ENCODE data around the gene BCLAF1.
"Not testable (repeated sequence)": the region's sequence is repeated elsewhere in the genome, so short reads cannot be mapped to it uniquely, and the experiment has no call there.

Gene BCLAF1

DNA sequence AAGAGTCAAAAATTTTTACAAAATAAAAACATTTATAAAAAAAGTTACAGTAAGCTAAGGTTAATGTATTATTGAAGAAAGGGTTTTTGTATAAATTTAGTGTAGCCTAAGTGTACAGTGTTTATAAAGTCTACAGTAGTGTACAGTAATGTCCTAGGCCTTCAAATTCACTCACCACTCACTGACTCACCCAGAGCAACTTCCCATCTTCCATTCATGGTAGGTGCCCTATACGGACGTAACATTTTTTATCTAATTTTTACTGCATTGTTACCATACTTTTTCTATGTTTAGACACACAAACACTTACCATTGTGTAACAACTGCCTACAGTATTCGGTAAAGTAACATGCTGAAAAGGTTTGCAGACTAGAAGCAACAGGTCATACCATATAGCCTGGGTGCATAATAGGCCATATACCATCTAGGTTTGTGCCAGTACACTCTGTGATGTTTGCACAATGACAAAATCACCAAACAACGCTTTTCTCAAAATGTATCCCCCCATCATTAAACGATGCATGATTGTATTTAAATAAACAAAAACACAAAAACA, 45.5 kb downstream of the BCLAF1 start:
- no peak for ATAC-seq

- ATAC-seq, result no peak
These were observed 53.0 kb downstream of the BCLAF1 start for GRCh38 chr6:136236466-136237293.

DNA sequence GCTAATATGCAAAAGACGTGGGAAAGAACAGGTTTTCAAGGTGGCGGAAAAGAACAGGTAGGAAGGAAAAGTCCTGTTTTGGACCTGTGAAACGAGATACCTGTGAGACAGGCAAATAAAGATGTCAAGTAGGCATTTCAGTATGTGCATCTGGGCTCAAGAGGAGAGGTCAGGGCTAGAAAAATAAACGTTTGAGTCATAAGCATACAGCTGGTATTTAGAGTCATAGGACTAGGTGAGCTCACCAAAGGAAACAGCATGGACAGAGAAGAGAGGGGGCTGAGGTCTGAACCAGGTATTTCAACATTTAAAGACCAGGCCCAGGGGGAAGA, 54.4 kb downstream of the BCLAF1 start:
- ATAC-seq, result no peak

DNA sequence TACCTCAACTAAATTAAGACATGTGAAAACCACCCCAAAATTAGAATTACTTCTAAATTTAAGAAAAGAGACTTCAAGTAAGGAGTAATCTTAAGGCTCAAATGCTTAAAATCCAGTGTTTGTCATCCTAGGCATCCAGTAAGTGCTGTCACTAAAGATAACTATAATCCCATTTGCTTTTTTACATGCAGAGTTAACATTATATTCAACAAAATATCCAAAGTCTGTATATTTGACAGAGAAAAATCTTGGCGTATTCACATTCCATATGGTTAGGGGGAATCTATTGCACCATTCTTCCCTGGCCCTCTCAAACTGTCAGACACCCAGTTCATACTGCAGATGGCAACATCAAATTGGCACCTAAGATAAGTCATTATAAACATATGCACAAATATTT, 56.9 kb downstream of the BCLAF1 start:
- ATAC-seq, result no peak

GRCh38 chr6:136230219-136230853, 59.3 kb downstream of the BCLAF1 start:
- ATAC-seq, result no peak

DNA sequence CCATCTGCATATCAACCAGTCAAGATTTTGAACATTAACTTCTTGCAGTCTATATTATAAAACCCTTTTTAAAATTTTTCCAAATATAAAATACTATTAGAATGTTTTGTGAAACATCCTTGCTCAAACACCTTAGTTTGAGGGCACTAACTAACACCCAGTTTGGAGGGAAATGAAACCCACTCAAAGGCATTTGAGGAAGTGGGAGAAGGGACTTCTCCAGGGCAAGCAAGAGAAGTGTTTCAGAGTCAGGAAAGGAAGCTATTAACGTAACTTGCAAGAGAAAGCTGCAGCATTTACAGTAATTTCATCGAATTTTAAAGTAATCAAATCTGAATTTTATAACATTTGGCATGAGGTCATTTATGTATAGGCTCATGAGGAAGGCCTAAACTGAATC, 60.8 kb downstream of the BCLAF1 start:
- no peak for ATAC-seq

- no peak for ATAC-seq
These were observed 62.8 kb downstream of the BCLAF1 start for GRCh38 chr6:136226674-136227377.

DNA sequence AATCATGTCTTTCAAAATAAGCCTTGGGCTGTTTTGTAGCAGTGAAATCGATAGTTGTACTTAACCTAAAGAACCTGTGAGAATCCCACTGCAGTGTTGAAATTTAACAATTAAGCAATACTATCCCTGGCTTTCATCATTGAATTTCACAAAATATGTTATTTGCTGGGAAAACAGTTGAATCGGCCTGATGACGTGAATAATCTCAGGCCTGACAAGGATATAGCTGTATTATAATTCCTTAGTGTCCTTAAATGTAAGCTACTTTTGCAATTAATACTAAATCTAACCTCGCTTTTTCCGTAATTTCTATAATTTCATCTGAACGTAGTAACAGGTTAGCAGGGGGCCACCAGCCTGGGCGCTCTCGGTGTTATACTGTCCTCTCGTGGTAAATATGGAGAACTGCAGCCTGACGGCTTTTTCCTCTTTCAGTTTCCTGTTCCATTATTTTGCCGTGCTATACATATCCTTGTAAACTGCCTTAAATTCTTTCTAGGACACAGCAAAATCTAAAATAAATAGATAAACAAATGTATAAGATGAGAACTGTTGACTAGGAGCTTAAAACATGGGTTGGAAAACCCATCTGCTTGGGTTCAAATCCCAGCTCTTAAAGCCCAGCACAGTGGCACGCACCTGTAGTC, 63.5 kb downstream of the BCLAF1 start:
- ATAC-seq, result peak; percentile 71 to 75

DNA sequence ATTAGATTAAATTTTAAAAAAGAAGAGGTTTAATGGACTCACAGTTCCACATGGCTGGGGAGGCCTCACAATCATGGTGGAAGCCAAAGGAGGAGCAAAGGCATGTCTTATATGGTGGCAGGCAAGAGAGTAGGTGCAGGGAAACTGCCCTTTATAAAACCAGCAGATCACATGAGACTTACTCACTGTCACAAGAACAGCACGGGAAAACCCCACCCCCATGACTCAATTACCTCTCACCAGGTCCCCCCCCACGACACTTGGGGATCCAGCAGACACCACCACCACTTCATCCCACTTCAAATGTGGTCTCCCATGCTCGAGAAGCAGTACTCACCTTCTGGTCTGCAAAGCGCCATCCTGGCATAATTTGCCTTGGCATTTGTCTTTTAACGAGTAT, 64.2 kb downstream of the BCLAF1 start:
- peak; percentile 51 to 71 for ATAC-seq

DNA sequence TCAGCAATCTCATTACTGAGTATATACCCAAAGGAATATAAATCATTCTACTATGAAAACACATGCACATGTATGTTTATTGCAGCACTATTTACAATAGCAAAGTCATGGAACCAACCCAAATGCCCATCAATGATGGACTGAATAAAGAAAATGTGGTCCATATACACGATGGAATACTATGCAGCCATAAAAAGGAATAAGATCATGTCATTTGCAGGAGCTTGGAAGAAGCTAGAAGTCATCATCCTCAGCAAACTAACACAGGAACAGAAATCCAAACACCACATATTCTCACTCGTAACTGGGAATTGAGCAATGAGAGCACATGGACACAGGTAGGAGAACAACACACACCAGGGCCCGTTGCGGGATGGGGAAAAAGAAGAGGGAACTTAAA, 64.7 kb downstream of the BCLAF1 start:
- ATAC-seq, result not testable (repeated sequence)

DNA sequence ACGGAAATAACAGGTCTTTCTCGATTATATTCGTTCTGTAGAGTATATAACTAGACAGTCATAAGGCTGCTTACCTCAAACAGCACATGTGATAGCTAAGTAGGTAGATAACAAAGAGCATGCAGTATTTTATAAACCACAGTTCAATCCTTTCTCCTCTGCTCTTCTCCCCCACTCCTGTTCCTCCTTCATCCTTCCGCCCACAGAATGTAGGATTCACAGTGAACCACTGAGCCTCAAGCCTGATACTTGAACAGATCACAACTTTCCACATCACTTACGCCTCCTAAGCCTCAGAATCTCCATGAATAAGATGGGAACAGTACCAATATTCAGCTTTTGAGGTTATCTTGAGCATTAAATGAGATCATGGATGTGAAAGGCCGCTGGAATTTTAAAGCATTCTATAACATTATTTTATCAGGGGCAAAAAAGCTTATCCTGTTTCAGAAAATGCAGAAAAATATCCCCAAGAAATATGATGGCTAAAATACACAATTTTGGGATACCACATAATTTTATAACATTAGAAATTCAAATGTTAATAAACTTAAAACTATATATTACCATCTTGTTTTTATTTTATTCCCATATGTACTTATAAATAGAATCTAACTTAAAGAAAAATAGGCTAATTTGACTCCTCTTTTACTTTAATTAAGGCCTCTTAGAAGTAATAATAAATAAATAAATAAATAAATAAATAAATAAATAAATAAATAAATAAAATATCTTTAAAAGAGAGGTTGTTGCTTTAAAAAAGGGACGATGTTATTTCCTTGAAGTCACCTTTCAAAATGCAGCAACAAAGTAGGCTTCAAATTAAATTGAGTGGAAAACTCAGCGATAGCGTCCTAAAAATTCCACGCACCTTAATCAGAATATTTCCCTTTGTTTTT, 72.9 kb downstream of the BCLAF1 start:
- ATAC-seq, result no peak

- ATAC-seq, result no peak
These were observed 75.8 kb downstream of the BCLAF1 start for GRCh38 chr6:136213853-136214252.

GRCh38 chr6:136213012-136213539, 76.6 kb downstream of the BCLAF1 start:
- no peak for ATAC-seq

GRCh38 chr6:136212608-136213007, 77.0 kb downstream of the BCLAF1 start:
- no peak for ATAC-seq

DNA sequence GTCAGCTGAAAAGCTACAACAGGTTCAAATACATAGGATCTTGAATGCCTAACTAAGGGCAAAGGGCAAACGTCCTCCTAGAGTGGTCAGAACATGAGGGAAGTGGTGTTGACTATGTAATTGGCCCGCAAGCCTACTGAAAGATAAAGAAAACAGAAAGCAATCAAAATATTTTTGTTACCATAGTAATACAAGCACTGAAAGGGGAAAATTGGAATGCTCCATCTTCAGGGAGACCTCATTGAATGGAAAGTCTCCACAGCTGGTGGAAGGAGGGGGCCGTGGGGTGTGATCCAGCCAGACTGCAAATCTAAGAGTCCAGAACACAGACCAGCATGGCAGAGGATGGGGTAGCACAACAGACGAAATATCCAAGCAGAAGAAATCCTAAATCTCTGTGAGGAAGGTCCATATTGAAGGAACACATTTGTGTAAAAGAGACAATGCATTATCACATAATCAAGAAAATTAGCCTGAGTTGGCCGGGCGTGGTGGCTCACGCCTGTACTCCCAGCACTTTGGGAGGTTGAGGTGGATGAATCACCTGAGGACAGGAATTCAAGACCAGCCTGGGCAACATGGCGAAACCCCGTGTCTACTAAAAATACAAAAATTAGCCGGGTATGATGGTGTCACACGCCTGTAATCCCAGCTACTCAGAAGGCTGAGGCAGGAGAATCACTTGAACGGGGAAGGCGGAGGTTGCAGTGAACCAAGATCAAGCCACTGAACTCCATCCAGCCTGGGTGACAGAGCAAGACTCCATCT, 79.1 kb downstream of the BCLAF1 start:
- ATAC-seq, result no peak

- no peak for ATAC-seq
These were observed 80.2 kb downstream of the BCLAF1 start for GRCh38 chr6:136209496-136209895.

- ATAC-seq, result no peak
These were observed 80.9 kb downstream of the BCLAF1 start for GRCh38 chr6:136208783-136209182.

Data from activated CD4-positive, CD25-positive, alpha-beta regulatory T cell treated with anti-CD3 and anti-CD28 coated beads, Interleukin-2, amount 50 U/mL, for 24 hours (primary cell).